SK-N-SH (cell line): ENCODE measurements around the gene GJA3.

Experiments used
- EP300 ChIP-seq, 2 experiments: IDR thresholded peaks; 2 replicates each; pipeline versions ENCODE4 v1.4.0 to v1.6.1; 2012; ENCODE audit warnings: borderline replicate concordance in 1 of 2, low read depth in 1 of 2, low read length in 1 of 2
- EZH2phosphoT487 ChIP-seq: fragments of 200-600 bp; sonication (generic); IDR thresholded peaks from 2 replicates; pipeline ENCODE4 v1.6.1; 2017; ENCODE audit warnings: low read depth, mixed run types, mild to moderate bottlenecking, antibody characterized with exemption, moderate library complexity, borderline replicate concordance
- FOXM1 ChIP-seq: IDR thresholded peaks from 2 replicates; pipeline ENCODE4 v1.4.0; 2012; ENCODE audit warnings: low read depth, mild to moderate bottlenecking
- JUND ChIP-seq: IDR thresholded peaks from 2 replicates; pipeline ENCODE4 v1.4.0; 2012
- POLR2AphosphoS5 ChIP-seq: IDR thresholded peaks from 2 replicates; pipeline ENCODE4 v1.6.1; 2012; ENCODE audit warnings: low read depth, low read length
- SMC3 ChIP-seq: IDR thresholded peaks from 2 replicates; pipeline ENCODE4 v1.6.1; 2012; ENCODE audit warnings: low read depth, low read length, improper control_type of control experiment
- TAF1 ChIP-seq: IDR thresholded peaks from 2 replicates; pipeline ENCODE4 v1.6.1; 2012; ENCODE audit warnings: low read depth, mild to moderate bottlenecking, low read length, moderate library complexity, borderline replicate concordance
- TCF12 ChIP-seq: IDR thresholded peaks from 2 replicates; pipeline ENCODE4 v1.4.0; 2012
- TF ChIP-seq, protein P1 (sequence below): IDR thresholded peaks from 2 replicates; pipeline ENCODE4 v1.6.1; 2012; ENCODE audit warnings: mild to moderate bottlenecking, low read depth, low read length, moderate library complexity
- TF ChIP-seq, protein P2 (sequence below): fragments of 200-600 bp; sonication (generic); IDR thresholded peaks from 2 replicates; pipeline ENCODE4 v1.6.1; 2017; ENCODE audit warnings: antibody characterized with exemption, mild to moderate bottlenecking, moderate library complexity
- TF ChIP-seq, protein P3 (sequence below): IDR thresholded peaks from 2 replicates; pipeline ENCODE4 v1.4.0; 2012; ENCODE audit warnings: low read depth
- TF ChIP-seq, protein P4 (sequence below): IDR thresholded peaks from 2 replicates; pipeline ENCODE4 v1.4.0; 2012; ENCODE audit warnings: low read depth, borderline replicate concordance

DNA sequence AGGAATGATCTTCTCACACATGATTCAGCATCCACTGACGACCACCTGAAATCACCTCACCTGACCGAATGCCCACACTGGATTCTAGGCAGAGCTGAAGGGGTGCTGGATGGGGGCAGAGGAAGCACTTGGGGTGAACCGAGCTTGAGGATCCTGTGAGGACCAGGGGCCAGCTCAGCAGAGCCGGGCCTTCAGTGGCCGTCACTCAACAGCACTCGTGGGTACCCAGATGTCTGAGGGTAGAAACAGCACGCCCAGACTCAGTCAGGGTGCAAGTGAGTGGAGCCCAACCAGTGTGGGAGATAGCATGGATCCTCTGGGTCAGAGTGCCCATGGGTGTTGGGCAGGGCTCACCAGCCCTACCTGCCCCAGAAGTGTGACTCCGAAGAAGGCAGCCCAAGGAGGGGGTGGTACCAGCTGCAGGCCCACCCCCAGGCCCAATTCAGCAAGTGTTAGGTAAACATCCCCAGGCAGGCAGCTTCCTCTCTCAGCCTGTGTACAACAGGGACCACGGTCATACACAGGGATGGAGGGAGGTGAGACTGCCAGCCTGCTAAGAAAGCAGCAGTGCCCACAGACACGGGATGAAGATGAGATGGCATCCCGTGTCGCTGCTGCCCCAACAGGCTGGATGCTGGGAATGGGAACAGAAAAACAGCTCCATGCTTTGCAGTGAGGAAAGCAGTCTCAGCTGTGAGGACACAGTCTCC, 16.6 kb downstream of the GJA3 start:
- TF ChIP-seq, protein P1, sequence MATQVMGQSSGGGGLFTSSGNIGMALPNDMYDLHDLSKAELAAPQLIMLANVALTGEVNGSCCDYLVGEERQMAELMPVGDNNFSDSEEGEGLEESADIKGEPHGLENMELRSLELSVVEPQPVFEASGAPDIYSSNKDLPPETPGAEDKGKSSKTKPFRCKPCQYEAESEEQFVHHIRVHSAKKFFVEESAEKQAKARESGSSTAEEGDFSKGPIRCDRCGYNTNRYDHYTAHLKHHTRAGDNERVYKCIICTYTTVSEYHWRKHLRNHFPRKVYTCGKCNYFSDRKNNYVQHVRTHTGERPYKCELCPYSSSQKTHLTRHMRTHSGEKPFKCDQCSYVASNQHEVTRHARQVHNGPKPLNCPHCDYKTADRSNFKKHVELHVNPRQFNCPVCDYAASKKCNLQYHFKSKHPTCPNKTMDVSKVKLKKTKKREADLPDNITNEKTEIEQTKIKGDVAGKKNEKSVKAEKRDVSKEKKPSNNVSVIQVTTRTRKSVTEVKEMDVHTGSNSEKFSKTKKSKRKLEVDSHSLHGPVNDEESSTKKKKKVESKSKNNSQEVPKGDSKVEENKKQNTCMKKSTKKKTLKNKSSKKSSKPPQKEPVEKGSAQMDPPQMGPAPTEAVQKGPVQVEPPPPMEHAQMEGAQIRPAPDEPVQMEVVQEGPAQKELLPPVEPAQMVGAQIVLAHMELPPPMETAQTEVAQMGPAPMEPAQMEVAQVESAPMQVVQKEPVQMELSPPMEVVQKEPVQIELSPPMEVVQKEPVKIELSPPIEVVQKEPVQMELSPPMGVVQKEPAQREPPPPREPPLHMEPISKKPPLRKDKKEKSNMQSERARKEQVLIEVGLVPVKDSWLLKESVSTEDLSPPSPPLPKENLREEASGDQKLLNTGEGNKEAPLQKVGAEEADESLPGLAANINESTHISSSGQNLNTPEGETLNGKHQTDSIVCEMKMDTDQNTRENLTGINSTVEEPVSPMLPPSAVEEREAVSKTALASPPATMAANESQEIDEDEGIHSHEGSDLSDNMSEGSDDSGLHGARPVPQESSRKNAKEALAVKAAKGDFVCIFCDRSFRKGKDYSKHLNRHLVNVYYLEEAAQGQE = no peak
- TF ChIP-seq, protein P2, sequence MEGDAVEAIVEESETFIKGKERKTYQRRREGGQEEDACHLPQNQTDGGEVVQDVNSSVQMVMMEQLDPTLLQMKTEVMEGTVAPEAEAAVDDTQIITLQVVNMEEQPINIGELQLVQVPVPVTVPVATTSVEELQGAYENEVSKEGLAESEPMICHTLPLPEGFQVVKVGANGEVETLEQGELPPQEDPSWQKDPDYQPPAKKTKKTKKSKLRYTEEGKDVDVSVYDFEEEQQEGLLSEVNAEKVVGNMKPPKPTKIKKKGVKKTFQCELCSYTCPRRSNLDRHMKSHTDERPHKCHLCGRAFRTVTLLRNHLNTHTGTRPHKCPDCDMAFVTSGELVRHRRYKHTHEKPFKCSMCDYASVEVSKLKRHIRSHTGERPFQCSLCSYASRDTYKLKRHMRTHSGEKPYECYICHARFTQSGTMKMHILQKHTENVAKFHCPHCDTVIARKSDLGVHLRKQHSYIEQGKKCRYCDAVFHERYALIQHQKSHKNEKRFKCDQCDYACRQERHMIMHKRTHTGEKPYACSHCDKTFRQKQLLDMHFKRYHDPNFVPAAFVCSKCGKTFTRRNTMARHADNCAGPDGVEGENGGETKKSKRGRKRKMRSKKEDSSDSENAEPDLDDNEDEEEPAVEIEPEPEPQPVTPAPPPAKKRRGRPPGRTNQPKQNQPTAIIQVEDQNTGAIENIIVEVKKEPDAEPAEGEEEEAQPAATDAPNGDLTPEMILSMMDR = no peak
- TF ChIP-seq FOXM1 = no peak
- no peak for TF ChIP-seq TAF1
- TF ChIP-seq, protein P3, sequence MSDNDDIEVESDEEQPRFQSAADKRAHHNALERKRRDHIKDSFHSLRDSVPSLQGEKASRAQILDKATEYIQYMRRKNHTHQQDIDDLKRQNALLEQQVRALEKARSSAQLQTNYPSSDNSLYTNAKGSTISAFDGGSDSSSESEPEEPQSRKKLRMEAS = no peak
- TF ChIP-seq JUND = no peak
- no peak for TF ChIP-seq EZH2phosphoT487
- no peak for TF ChIP-seq POLR2AphosphoS5
- no peak for TF ChIP-seq TCF12
- no peak for TF ChIP-seq SMC3
- TF ChIP-seq, protein P4, sequence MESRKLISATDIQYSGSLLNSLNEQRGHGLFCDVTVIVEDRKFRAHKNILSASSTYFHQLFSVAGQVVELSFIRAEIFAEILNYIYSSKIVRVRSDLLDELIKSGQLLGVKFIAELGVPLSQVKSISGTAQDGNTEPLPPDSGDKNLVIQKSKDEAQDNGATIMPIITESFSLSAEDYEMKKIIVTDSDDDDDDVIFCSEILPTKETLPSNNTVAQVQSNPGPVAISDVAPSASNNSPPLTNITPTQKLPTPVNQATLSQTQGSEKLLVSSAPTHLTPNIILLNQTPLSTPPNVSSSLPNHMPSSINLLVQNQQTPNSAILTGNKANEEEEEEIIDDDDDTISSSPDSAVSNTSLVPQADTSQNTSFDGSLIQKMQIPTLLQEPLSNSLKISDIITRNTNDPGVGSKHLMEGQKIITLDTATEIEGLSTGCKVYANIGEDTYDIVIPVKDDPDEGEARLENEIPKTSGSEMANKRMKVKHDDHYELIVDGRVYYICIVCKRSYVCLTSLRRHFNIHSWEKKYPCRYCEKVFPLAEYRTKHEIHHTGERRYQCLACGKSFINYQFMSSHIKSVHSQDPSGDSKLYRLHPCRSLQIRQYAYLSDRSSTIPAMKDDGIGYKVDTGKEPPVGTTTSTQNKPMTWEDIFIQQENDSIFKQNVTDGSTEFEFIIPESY = no peak
- TF ChIP-seq EP300 (IDR thresholded peaks at IDR 0.05; ENCODE audit: borderline replicate concordance in 1 of 2, low read depth in 1 of 2, low read length in 1 of 2) = no peak
